Measurements from ENCODE around the gene AK8. TPM values are rescaled to one million over a fixed set of nuclear protein-coding genes. Genes with fewer than 3 reads are reported as not detected.

AK8 gene
- total RNA-seq, 1 donor from 2014 or later = 0.22 TPM

DNA sequence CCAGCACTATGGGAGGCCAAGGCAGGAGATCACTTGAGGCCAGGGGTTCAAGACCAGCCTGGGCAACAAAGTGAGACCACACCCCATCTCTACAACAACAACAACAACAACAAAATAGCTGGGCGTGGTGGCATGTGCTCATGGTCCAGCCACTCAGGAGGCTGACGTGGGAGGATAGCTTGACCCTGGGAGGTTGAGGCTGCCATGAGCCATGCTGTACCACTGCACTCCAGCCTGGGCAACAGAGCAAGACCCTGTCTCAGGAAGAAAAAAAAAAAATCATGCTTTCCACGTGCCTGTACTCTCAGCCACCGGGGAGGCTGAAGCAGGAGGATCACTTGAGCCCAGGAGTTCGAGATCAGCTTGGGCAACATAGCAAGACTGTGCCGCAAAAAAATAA is 36.8 kb upstream of the AK8 start:
- DNase-seq (ENCODE audit: low spot score) = no peak
- Mint-ChIP-seq H3K27me3 (ENCODE audit: low read depth) (no peaks in the 10 kb centered on the region), H3K36me3 (ENCODE audit: low read depth) (peaks cover 52% of the 10 kb centered on the region), H3K4me3 (ENCODE audit: unreplicated experiment) (no peak overlapping the region), H3K9me3 (ENCODE audit: low read depth) (peaks cover 5% of the 10 kb centered on the region), H3K27ac (ENCODE audit: unreplicated experiment) (no peak overlapping the region), H3K4me1 (ENCODE audit: low read depth) (no peaks in the 10 kb centered on the region)
- TF ChIP-seq, protein P1, sequence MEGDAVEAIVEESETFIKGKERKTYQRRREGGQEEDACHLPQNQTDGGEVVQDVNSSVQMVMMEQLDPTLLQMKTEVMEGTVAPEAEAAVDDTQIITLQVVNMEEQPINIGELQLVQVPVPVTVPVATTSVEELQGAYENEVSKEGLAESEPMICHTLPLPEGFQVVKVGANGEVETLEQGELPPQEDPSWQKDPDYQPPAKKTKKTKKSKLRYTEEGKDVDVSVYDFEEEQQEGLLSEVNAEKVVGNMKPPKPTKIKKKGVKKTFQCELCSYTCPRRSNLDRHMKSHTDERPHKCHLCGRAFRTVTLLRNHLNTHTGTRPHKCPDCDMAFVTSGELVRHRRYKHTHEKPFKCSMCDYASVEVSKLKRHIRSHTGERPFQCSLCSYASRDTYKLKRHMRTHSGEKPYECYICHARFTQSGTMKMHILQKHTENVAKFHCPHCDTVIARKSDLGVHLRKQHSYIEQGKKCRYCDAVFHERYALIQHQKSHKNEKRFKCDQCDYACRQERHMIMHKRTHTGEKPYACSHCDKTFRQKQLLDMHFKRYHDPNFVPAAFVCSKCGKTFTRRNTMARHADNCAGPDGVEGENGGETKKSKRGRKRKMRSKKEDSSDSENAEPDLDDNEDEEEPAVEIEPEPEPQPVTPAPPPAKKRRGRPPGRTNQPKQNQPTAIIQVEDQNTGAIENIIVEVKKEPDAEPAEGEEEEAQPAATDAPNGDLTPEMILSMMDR (IDR thresholded peaks at IDR 0.05) = no peak

GRCh38 chr9:132912131-132912530 is 34.0 kb upstream of the AK8 start:
- Mint-ChIP-seq H3K4me1 (ENCODE audit: low read depth) (no peaks in the 10 kb centered on the region), H3K27ac (ENCODE audit: unreplicated experiment) (no peak overlapping the region), H3K36me3 (ENCODE audit: low read depth) (peaks cover 38% of the 10 kb centered on the region), H3K9me3 (ENCODE audit: low read depth) (peaks cover 5% of the 10 kb centered on the region), H3K4me3 (ENCODE audit: unreplicated experiment) (no peak overlapping the region), H3K27me3 (ENCODE audit: low read depth) (no peaks in the 10 kb centered on the region)
- TF ChIP-seq, protein P1 (IDR thresholded peaks at IDR 0.05) = no peak
- no peak for DNase-seq (ENCODE audit: low spot score)

GRCh38 chr9:132910376-132910775 is 32.3 kb upstream of the AK8 start:
- Mint-ChIP-seq H3K27me3 (ENCODE audit: low read depth) (no peaks in the 10 kb centered on the region), H3K27ac (ENCODE audit: unreplicated experiment) (no peak overlapping the region), H3K36me3 (ENCODE audit: low read depth) (peaks cover 35% of the 10 kb centered on the region), H3K9me3 (ENCODE audit: low read depth) (no peaks in the 10 kb centered on the region), H3K4me3 (ENCODE audit: unreplicated experiment) (no peak overlapping the region), H3K4me1 (ENCODE audit: low read depth) (no peaks in the 10 kb centered on the region)
- DNase-seq (ENCODE audit: low spot score) = no peak
- TF ChIP-seq, protein P1 (IDR thresholded peaks at IDR 0.05) = no peak

- Mint-ChIP-seq H3K9me3 (ENCODE audit: low read depth) (no peaks in the 10 kb centered on the region), H3K27ac (ENCODE audit: unreplicated experiment) (no peak overlapping the region), H3K36me3 (ENCODE audit: low read depth) (peaks cover 35% of the 10 kb centered on the region), H3K4me1 (ENCODE audit: low read depth) (no peaks in the 10 kb centered on the region), H3K27me3 (ENCODE audit: low read depth) (no peaks in the 10 kb centered on the region), H3K4me3 (ENCODE audit: unreplicated experiment) (no peak overlapping the region)
- TF ChIP-seq, protein P1 (IDR thresholded peaks at IDR 0.05) = no peak
- DNase-seq (ENCODE audit: low spot score) = no peak
Observed at GRCh38 chr9:132909311-132909710, 31.2 kb upstream of the AK8 start.

GRCh38 chr9:132908635-132909034 is 30.6 kb upstream of the AK8 start:
- H3K4me3 Mint-ChIP-seq (ENCODE audit: unreplicated experiment) = no peak overlapping the region
- H3K27ac Mint-ChIP-seq (ENCODE audit: unreplicated experiment) = no peak overlapping the region
- H3K4me1 Mint-ChIP-seq (ENCODE audit: low read depth) = no peaks in the 10 kb centered on the region
- TF ChIP-seq, protein P1 (IDR thresholded peaks at IDR 0.05) = no peak
- no peak for DNase-seq (ENCODE audit: low spot score)
- H3K9me3 Mint-ChIP-seq (ENCODE audit: low read depth) = no peaks in the 10 kb centered on the region
- H3K27me3 Mint-ChIP-seq (ENCODE audit: low read depth) = no peaks in the 10 kb centered on the region
- peaks cover 35% of the 10 kb centered on the region for H3K36me3 Mint-ChIP-seq (ENCODE audit: low read depth)

Data from chondrocyte (in vitro differentiated cells).